Camera-type eye (tissue), 1 donor: ENCODE measurements around the gene CDK2. TPM values are rescaled to one million over a fixed set of nuclear protein-coding genes. Genes with fewer than 3 reads are reported as not detected.

Experiments used
- total RNA-seq: library from RNA; depleted of rRNA; stranded (reverse); fragments of >200 nt; gene quantifications from one replicate; pipeline ENCODE4 v1.2.3, GENCODE V29; 2014

Gene CDK2
- total RNA-seq: 17.2 TPM

GRCh38 chr12:55966408-55967281, at the start of gene CDK2:
TSS of gene CDK2 (plus strand) at chr12:55966830. CDS start at chr12:55967009, 179 bp downstream.

GRCh38 chr12:55927588-55928502, 38.8 kb upstream of the CDK2 start, which contains the start of gene PYM1:
TSS of gene PYM1 (minus strand) at chr12:55927894. CDS start at chr12:55927761, 133 bp downstream.

GRCh38 chr12:55930771-55931316, 35.8 kb upstream of the CDK2 start, which contains the start of gene DGKA:
TSS of gene DGKA (plus strand) at chr12:55931162. CDS start at chr12:55936504, 5,342 bp downstream.

GRCh38 chr12:55965941-55966407, 656 bp upstream of the CDK2 start, which contains the start of gene PMEL:
TSS of gene PMEL (minus strand) at chr12:55966042. CDS start at chr12:55966011, 31 bp downstream.

GRCh38 chr12:55973599-55974307, 7.1 kb downstream of the CDK2 start, which contains the start of gene RAB5B:
TSS of gene RAB5B (plus strand) at chr12:55974078. CDS start at chr12:55986961, 12,883 bp downstream.

GRCh38 chr12:55996715-55997534, 30.3 kb downstream of the CDK2 start, which contains the start of gene SUOX:
TSS of gene SUOX (plus strand) at chr12:55997276. CDS start at chr12:56002222, 4,946 bp downstream.

GRCh38 chr12:56020423-56021184, 54.0 kb downstream of the CDK2 start, which contains the start of gene IKZF4:
TSS of gene IKZF4 (plus strand) at chr12:56021043. CDS start at chr12:56021494, 451 bp downstream.

Other genes starting within 250 kb of the CDK2 start
- 48.5 TPM for gene RDH5, start 246.4 kb upstream of the CDK2 start, total RNA-seq
- 307 TPM for gene CD63, start 237.8 kb upstream of the CDK2 start, total RNA-seq
- 22.3 TPM for gene GDF11, start 223.7 kb upstream of the CDK2 start, total RNA-seq
- gene SARNP, start 149.1 kb upstream of the CDK2 start, total RNA-seq: 65.7 TPM
- gene ORMDL2, start 148.8 kb upstream of the CDK2 start, total RNA-seq: 7.5 TPM
- gene DNAJC14, start 137.2 kb upstream of the CDK2 start, total RNA-seq: 45.7 TPM
- gene MMP19, start 123.9 kb upstream of the CDK2 start, total RNA-seq: 2.3 TPM
- 20.8 TPM for gene PYM1, start 38.9 kb upstream of the CDK2 start, total RNA-seq
- gene DGKA, start 35.7 kb upstream of the CDK2 start, total RNA-seq: 35.2 TPM
- gene PMEL, start 788 bp upstream of the CDK2 start, total RNA-seq: 363 TPM
- gene RAB5B, start 7.2 kb downstream of the CDK2 start, total RNA-seq: 84.3 TPM
- gene SUOX, start 30.4 kb downstream of the CDK2 start, total RNA-seq: 20.3 TPM
- 6.3 TPM for gene IKZF4, start 54.2 kb downstream of the CDK2 start, total RNA-seq
- 457 TPM for gene RPS26, start 75.1 kb downstream of the CDK2 start, total RNA-seq
- 28.4 TPM for gene ERBB3, start 113.3 kb downstream of the CDK2 start, total RNA-seq
- 85.4 TPM for gene PA2G4, start 137.7 kb downstream of the CDK2 start, total RNA-seq
- gene RPL41, start 149.8 kb downstream of the CDK2 start, total RNA-seq: 774 TPM
- gene ZC3H10, start 151.4 kb downstream of the CDK2 start, total RNA-seq: 9.2 TPM
- gene ESYT1, start 161.4 kb downstream of the CDK2 start, total RNA-seq: 59.4 TPM
- 153 TPM for gene MYL6B, start 185.8 kb downstream of the CDK2 start, total RNA-seq
- 753 TPM for gene MYL6, start 191.5 kb downstream of the CDK2 start, total RNA-seq
- gene SMARCC2, start 222.7 kb downstream of the CDK2 start, total RNA-seq: 116 TPM